ENCODE data around the gene TTLL1. TPM values are rescaled to one million over a fixed set of nuclear protein-coding genes. Genes with fewer than 3 reads are reported as not detected.
A peak's percentile ranks its signal among the peaks of the same experiment; 100 is the strongest.
"Not testable (repeated sequence)": the region's sequence is repeated elsewhere in the genome, so short reads cannot be mapped to it uniquely, and the experiment has no call there.

Gene TTLL1
- total and polyA plus RNA-seq, 9 donors = 1.3 to 13.7 (median 7.2) TPM

DNA sequence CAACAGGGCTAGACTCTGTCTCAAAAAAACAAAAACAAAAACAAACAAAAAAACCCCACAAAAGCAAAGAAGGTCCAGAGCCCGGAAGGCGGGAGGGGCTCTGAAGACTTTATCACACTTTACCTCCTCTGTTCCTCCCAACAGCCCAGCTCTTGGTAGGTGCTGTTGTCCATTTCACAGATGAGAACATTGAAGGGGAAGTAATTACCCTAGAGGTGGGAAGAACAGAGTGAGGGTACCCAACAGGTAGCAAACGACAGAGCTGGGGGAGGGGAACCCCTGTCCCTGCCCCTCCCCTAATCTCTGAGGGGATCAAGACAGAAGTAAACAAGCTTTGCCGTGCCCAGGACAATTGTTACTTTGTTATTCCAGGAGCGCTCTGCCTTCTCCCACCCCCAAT is 20.3 kb upstream of the TTLL1 start:
- 40 to 44% (median 43%) methylated on average over 5 of the region's 5 CpGs for WGBS, 3 donors

GRCh38 chr22:43106302-43106701 is 17.1 kb upstream of the TTLL1 start:
- Histone ChIP-seq H3K4me1 (ENCODE audit: insufficient read depth) (peaks cover 10% of the 10 kb centered on the region), H3K27me3 (no peaks in the 10 kb centered on the region), H3K4me3 (no peak overlapping the region), H3K9me3 (no peaks in the 10 kb centered on the region), H3K27ac (no peak overlapping the region), H3K36me3 (no peaks in the 10 kb centered on the region)
- 80 to 87% (median 86%) methylated on average over 8 of the region's 8 CpGs for WGBS, 3 donors
- TF ChIP-seq EP300 (IDR thresholded peaks at IDR 0.05) = no peak
- no peak for TF ChIP-seq POLR2A (IDR thresholded peaks at IDR 0.05)
- TF ChIP-seq, protein P1, sequence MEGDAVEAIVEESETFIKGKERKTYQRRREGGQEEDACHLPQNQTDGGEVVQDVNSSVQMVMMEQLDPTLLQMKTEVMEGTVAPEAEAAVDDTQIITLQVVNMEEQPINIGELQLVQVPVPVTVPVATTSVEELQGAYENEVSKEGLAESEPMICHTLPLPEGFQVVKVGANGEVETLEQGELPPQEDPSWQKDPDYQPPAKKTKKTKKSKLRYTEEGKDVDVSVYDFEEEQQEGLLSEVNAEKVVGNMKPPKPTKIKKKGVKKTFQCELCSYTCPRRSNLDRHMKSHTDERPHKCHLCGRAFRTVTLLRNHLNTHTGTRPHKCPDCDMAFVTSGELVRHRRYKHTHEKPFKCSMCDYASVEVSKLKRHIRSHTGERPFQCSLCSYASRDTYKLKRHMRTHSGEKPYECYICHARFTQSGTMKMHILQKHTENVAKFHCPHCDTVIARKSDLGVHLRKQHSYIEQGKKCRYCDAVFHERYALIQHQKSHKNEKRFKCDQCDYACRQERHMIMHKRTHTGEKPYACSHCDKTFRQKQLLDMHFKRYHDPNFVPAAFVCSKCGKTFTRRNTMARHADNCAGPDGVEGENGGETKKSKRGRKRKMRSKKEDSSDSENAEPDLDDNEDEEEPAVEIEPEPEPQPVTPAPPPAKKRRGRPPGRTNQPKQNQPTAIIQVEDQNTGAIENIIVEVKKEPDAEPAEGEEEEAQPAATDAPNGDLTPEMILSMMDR (IDR thresholded peaks at IDR 0.05) = no peak
- intact Hi-C loops (cut with DNase I) = no loop called here
- no peak for DNase-seq

More for the DNA sequence above, 20.3 kb upstream of the TTLL1 start:
- Histone ChIP-seq H3K4me3 (no peak overlapping the region), H3K36me3 (no peaks in the 10 kb centered on the region), H3K9me3 (no peaks in the 10 kb centered on the region), H3K27me3 (no peaks in the 10 kb centered on the region), H3K4me1 (ENCODE audit: insufficient read depth) (peaks cover 9% of the 10 kb centered on the region), H3K27ac (no peak overlapping the region)
- DNase-seq = no peak
- intact Hi-C loops (cut with DNase I) = no loop called here
- TF ChIP-seq POLR2A (IDR thresholded peaks at IDR 0.05) (no peak), EP300 (IDR thresholded peaks at IDR 0.05) (no peak)
- TF ChIP-seq, protein P1 (IDR thresholded peaks at IDR 0.05) = no peak

- H3K9me3 ChIP-seq; H3K4me3 ChIP-seq; intact Hi-C loops (cut with DNase I); H3K36me3 ChIP-seq; H3K27ac ChIP-seq; H3K27me3 ChIP-seq; DNase-seq: not testable (repeated sequence)
- peaks cover 12% of the 10 kb centered on the region for H3K4me1 ChIP-seq (ENCODE audit: insufficient read depth)
- 96 to 98% (median 98%) methylated on average over 3 of the region's 3 CpGs for WGBS, 3 donors
Measured at GRCh38 chr22:43104950-43105349, 15.8 kb upstream of the TTLL1 start.

DNA sequence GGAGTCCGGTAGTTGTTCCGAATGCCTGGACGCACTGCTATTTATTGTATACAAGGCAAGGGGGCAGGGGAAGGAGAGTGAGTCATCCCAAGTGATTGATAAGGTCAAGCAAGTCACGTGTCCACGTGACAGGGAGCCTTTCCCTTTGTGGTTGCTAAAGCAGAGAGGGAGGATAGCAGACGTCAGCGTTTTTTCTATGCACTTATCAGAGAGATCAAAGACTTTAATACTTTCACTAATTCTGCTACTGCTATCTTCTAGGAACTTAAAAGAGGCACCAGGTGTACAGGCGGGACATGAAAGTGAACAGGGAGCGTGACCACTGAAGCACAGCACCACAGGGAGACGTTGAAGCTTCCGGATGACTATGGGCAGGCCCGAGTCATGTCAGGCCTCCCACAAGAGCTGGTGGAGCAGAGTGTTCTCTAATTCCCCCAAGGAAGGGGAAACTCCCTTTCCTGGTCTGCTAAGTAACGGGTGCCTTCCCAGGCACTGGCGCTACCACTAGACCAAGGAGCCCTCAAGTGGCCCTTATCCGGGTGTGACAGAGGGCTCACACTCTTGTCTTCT is 14.9 kb upstream of the TTLL1 start:
- intact Hi-C loops (cut with DNase I); H3K36me3 ChIP-seq; DNase-seq; H3K27ac ChIP-seq; H3K4me3 ChIP-seq; H3K9me3 ChIP-seq; H3K27me3 ChIP-seq: not testable (repeated sequence)
- H3K4me1 ChIP-seq (ENCODE audit: insufficient read depth) = peaks cover 12% of the 10 kb centered on the region
- 49 to 71% (median 67%) methylated on average over 15 of the region's 15 CpGs for WGBS, 3 donors

GRCh38 chr22:43101306-43101705 is 12.1 kb upstream of the TTLL1 start:
- no peaks in the 10 kb centered on the region for H3K27me3 ChIP-seq
- DNase-seq = peak; percentile 50 to 77 (median 72)
- peaks cover 12% of the 10 kb centered on the region for H3K4me1 ChIP-seq (ENCODE audit: insufficient read depth)
- 7 to 41% (median 16%) methylated on average over 7 of the region's 7 CpGs for WGBS, 3 donors
- no peak overlapping the region for H3K4me3 ChIP-seq
- H3K9me3 ChIP-seq = no peaks in the 10 kb centered on the region
- intact Hi-C loops (cut with DNase I) = no loop called here
- TF ChIP-seq, protein P1 (IDR thresholded peaks at IDR 0.05) = no peak
- TF ChIP-seq EP300 (IDR thresholded peaks at IDR 0.05) (no peak), POLR2A (IDR thresholded peaks at IDR 0.05) (no peak)
- peak overlapping the region in 1 of 2 donors; percentile 43 for H3K27ac ChIP-seq
- H3K36me3 ChIP-seq = no peaks in the 10 kb centered on the region
